Activated CD8-positive, alpha-beta memory T cell treated with anti-CD3 and anti-CD28 coated beads, Interleukin-2, amount 50 U/mL, for 48 hours (primary cell): ENCODE data around the gene FERD3L.

Experiments used
- DNase-seq: peaks from one replicate; pipeline ENCODE4 v3.0.0-alpha.2; 2020

Gene FERD3L

GRCh38 chr7:19097165-19098055 is 47.8 kb downstream of the FERD3L start:
- DNase-seq = no peak

- DNase-seq = no peak
Measured at GRCh38 chr7:19095353-19095860, 49.8 kb downstream of the FERD3L start.
